DOHH2 (cell line): ENCODE data around the gene ABCB1.

Experiments
- CTCF ChIP-seq: fragments of 200-600 bp; sonication (generic); IDR thresholded peaks from one replicate; pipeline ENCODE4 v1.5.1; 2014; ENCODE audit warnings: antibody characterized with exemption, mild to moderate bottlenecking, low read depth, low read length; ENCODE audit not compliant: poor library complexity, severe bottlenecking
- EZH2phosphoT487 ChIP-seq: fragments of 200-600 bp; sonication (generic); IDR thresholded peaks from 2 replicates; pipeline ENCODE4 v1.6.1; 2017; ENCODE audit warnings: borderline replicate concordance, mild to moderate bottlenecking, antibody characterized with exemption, low read length, moderate library complexity, mixed read lengths

GRCh38 chr7:87548123-87548919 is 52.4 kb downstream of the ABCB1 start:
- TF ChIP-seq CTCF (no peak), EZH2phosphoT487 (no peak)
